ENCODE data around the gene ARHGAP15.

Gene ARHGAP15

GRCh38 chr2:143504397-143504796 lies 375.2 kb downstream of the ARHGAP15 start:
- no peak for DNase-seq (ENCODE audit: low read depth)
- Histone ChIP-seq H3K9ac (ENCODE audit: low read length) (no peak overlapping the region), H3K27me3 (replicated peaks; ENCODE audit: control insufficient read depth, insufficient read depth, low read length) (no peaks in the 10 kb centered on the region), H3K9me3 (ENCODE audit: control insufficient read depth, low read length) (no peaks in the 10 kb centered on the region), H3K36me3 (ENCODE audit: control insufficient read depth, insufficient read depth, low read length, severe bottlenecking) (no peaks in the 10 kb centered on the region), H3K4me3 (ENCODE audit: low read length) (no peak overlapping the region), H3K4me1 (ENCODE audit: control insufficient read depth, insufficient read depth, low read length) (peaks cover 28% of the 10 kb centered on the region)

- Histone ChIP-seq H3K4me3 (ENCODE audit: low read length) (no peak overlapping the region), H3K9me3 (ENCODE audit: control insufficient read depth, low read length) (no peaks in the 10 kb centered on the region), H3K9ac (ENCODE audit: low read length) (no peak overlapping the region), H3K4me1 (ENCODE audit: control insufficient read depth, insufficient read depth, low read length) (peaks cover 28% of the 10 kb centered on the region), H3K27me3 (replicated peaks; ENCODE audit: control insufficient read depth, insufficient read depth, low read length) (no peaks in the 10 kb centered on the region), H3K36me3 (ENCODE audit: control insufficient read depth, insufficient read depth, low read length, severe bottlenecking) (no peaks in the 10 kb centered on the region)
- DNase-seq (ENCODE audit: low read depth): peak; percentile 11
Measured at GRCh38 chr2:143505542-143505941, 376.3 kb downstream of the ARHGAP15 start.

- DNase-seq (ENCODE audit: low read depth): peak; percentile 69
- Histone ChIP-seq H3K9ac (ENCODE audit: low read length) (peak overlapping the region; percentile 36), H3K27me3 (replicated peaks; ENCODE audit: control insufficient read depth, insufficient read depth, low read length) (no peaks in the 10 kb centered on the region), H3K9me3 (ENCODE audit: control insufficient read depth, low read length) (peaks cover 5% of the 10 kb centered on the region), H3K4me1 (ENCODE audit: control insufficient read depth, insufficient read depth, low read length) (peaks cover 16% of the 10 kb centered on the region), H3K36me3 (ENCODE audit: control insufficient read depth, insufficient read depth, low read length, severe bottlenecking) (no peaks in the 10 kb centered on the region), H3K4me3 (ENCODE audit: low read length) (peak overlapping the region; percentile 33)
Measured at GRCh38 chr2:143513081-143513480, 383.9 kb downstream of the ARHGAP15 start.

- no peak for DNase-seq (ENCODE audit: low read depth)
- Histone ChIP-seq H3K9ac (ENCODE audit: low read length) (no peak overlapping the region), H3K9me3 (ENCODE audit: control insufficient read depth, low read length) (peaks cover 5% of the 10 kb centered on the region), H3K4me1 (ENCODE audit: control insufficient read depth, insufficient read depth, low read length) (peaks cover 16% of the 10 kb centered on the region), H3K4me3 (ENCODE audit: low read length) (no peak overlapping the region), H3K36me3 (ENCODE audit: control insufficient read depth, insufficient read depth, low read length, severe bottlenecking) (no peaks in the 10 kb centered on the region), H3K27me3 (replicated peaks; ENCODE audit: control insufficient read depth, insufficient read depth, low read length) (no peaks in the 10 kb centered on the region)
Measured at GRCh38 chr2:143514413-143514812, 385.2 kb downstream of the ARHGAP15 start.

- DNase-seq (ENCODE audit: low read depth): no peak
- Histone ChIP-seq H3K9ac (ENCODE audit: low read length) (no peak overlapping the region), H3K36me3 (ENCODE audit: control insufficient read depth, insufficient read depth, low read length, severe bottlenecking) (no peaks in the 10 kb centered on the region), H3K4me3 (ENCODE audit: low read length) (no peak overlapping the region), H3K27me3 (replicated peaks; ENCODE audit: control insufficient read depth, insufficient read depth, low read length) (no peaks in the 10 kb centered on the region), H3K9me3 (ENCODE audit: control insufficient read depth, low read length) (peaks cover 5% of the 10 kb centered on the region), H3K4me1 (ENCODE audit: control insufficient read depth, insufficient read depth, low read length) (peaks cover 23% of the 10 kb centered on the region)
Measured at GRCh38 chr2:143515318-143515717, 386.1 kb downstream of the ARHGAP15 start.

- H3K4me3 ChIP-seq (ENCODE audit: low read length): no peak overlapping the region
- H3K27me3 ChIP-seq (replicated peaks; ENCODE audit: control insufficient read depth, insufficient read depth, low read length): no peaks in the 10 kb centered on the region
- no peak overlapping the region for H3K9ac ChIP-seq (ENCODE audit: low read length)
- DNase-seq (ENCODE audit: low read depth): no peak
- peaks cover 5% of the 10 kb centered on the region for H3K9me3 ChIP-seq (ENCODE audit: control insufficient read depth, low read length)
- no peaks in the 10 kb centered on the region for H3K36me3 ChIP-seq (ENCODE audit: control insufficient read depth, insufficient read depth, low read length, severe bottlenecking)
- H3K4me1 ChIP-seq (ENCODE audit: control insufficient read depth, insufficient read depth, low read length): peaks cover 44% of the 10 kb centered on the region
Measured at GRCh38 chr2:143519521-143519920, 390.3 kb downstream of the ARHGAP15 start.

- Histone ChIP-seq H3K27me3 (replicated peaks; ENCODE audit: control insufficient read depth, insufficient read depth, low read length) (no peaks in the 10 kb centered on the region), H3K9me3 (ENCODE audit: control insufficient read depth, low read length) (no peaks in the 10 kb centered on the region), H3K4me3 (ENCODE audit: low read length) (no peak overlapping the region), H3K36me3 (ENCODE audit: control insufficient read depth, insufficient read depth, low read length, severe bottlenecking) (no peaks in the 10 kb centered on the region), H3K4me1 (ENCODE audit: control insufficient read depth, insufficient read depth, low read length) (peaks cover 60% of the 10 kb centered on the region), H3K9ac (ENCODE audit: low read length) (peak overlapping the region; percentile 13)
- DNase-seq (ENCODE audit: low read depth): no peak
Measured at GRCh38 chr2:143521396-143521795, 392.2 kb downstream of the ARHGAP15 start.

GRCh38 chr2:143522699-143523098 lies 393.5 kb downstream of the ARHGAP15 start:
- Histone ChIP-seq H3K9me3 (ENCODE audit: control insufficient read depth, low read length) (no peaks in the 10 kb centered on the region), H3K4me1 (ENCODE audit: control insufficient read depth, insufficient read depth, low read length) (peaks cover 66% of the 10 kb centered on the region), H3K9ac (ENCODE audit: low read length) (no peak overlapping the region), H3K4me3 (ENCODE audit: low read length) (no peak overlapping the region), H3K36me3 (ENCODE audit: control insufficient read depth, insufficient read depth, low read length, severe bottlenecking) (no peaks in the 10 kb centered on the region), H3K27me3 (replicated peaks; ENCODE audit: control insufficient read depth, insufficient read depth, low read length) (no peaks in the 10 kb centered on the region)
- no peak for DNase-seq (ENCODE audit: low read depth)

GRCh38 chr2:143524119-143524553 lies 394.9 kb downstream of the ARHGAP15 start:
- H3K4me3 ChIP-seq (ENCODE audit: low read length): peak overlapping the region; percentile 68
- H3K4me1 ChIP-seq (ENCODE audit: control insufficient read depth, insufficient read depth, low read length): peaks cover 66% of the 10 kb centered on the region
- no peaks in the 10 kb centered on the region for H3K27me3 ChIP-seq (replicated peaks; ENCODE audit: control insufficient read depth, insufficient read depth, low read length)
- peak overlapping the region; percentile 80 for H3K9ac ChIP-seq (ENCODE audit: low read length)
- no peaks in the 10 kb centered on the region for H3K9me3 ChIP-seq (ENCODE audit: control insufficient read depth, low read length)
- peak; percentile 72 for DNase-seq (ENCODE audit: low read depth)
- no peaks in the 10 kb centered on the region for H3K36me3 ChIP-seq (ENCODE audit: control insufficient read depth, insufficient read depth, low read length, severe bottlenecking)

- Histone ChIP-seq H3K4me3 (ENCODE audit: low read length) (peak overlapping the region; percentile 68), H3K9me3 (ENCODE audit: control insufficient read depth, low read length) (no peaks in the 10 kb centered on the region), H3K9ac (ENCODE audit: low read length) (peak overlapping the region; percentile 80), H3K4me1 (ENCODE audit: control insufficient read depth, insufficient read depth, low read length) (peaks cover 62% of the 10 kb centered on the region), H3K27me3 (replicated peaks; ENCODE audit: control insufficient read depth, insufficient read depth, low read length) (no peaks in the 10 kb centered on the region), H3K36me3 (ENCODE audit: control insufficient read depth, insufficient read depth, low read length, severe bottlenecking) (no peaks in the 10 kb centered on the region)
- peak; percentile 56 for DNase-seq (ENCODE audit: low read depth)
Measured at GRCh38 chr2:143524559-143525401, 395.6 kb downstream of the ARHGAP15 start.

GRCh38 chr2:143525402-143525860 lies 396.2 kb downstream of the ARHGAP15 start:
- peak overlapping the region; percentile 80 for H3K9ac ChIP-seq (ENCODE audit: low read length)
- H3K4me3 ChIP-seq (ENCODE audit: low read length): peak overlapping the region; percentile 68
- H3K27me3 ChIP-seq (replicated peaks; ENCODE audit: control insufficient read depth, insufficient read depth, low read length): no peaks in the 10 kb centered on the region
- no peaks in the 10 kb centered on the region for H3K36me3 ChIP-seq (ENCODE audit: control insufficient read depth, insufficient read depth, low read length, severe bottlenecking)
- H3K9me3 ChIP-seq (ENCODE audit: control insufficient read depth, low read length): no peaks in the 10 kb centered on the region
- DNase-seq (ENCODE audit: low read depth): peak; percentile 24
- peaks cover 59% of the 10 kb centered on the region for H3K4me1 ChIP-seq (ENCODE audit: control insufficient read depth, insufficient read depth, low read length)
